Dendritic cell treated with granulocyte-macrophage colony-stimulating factor and Interleukin-4, amounts not matched to agents 40 ng/mL and 50 ng/mL, for 4 days (primary cell): ENCODE data around the gene DUSP16.
A peak's percentile ranks its signal among the peaks of the same experiment; 100 is the strongest.
"Not testable (repeated sequence)": the region's sequence is repeated elsewhere in the genome, so short reads cannot be mapped to it uniquely, and the experiment has no call there.

Experiments used
- H3K27ac Mint-ChIP-seq: one replicate; pipeline ENCODE4 v1.8.0; 2022; ENCODE audit warnings: mild to moderate bottlenecking, mixed read lengths
- H3K27me3 Mint-ChIP-seq: one replicate; pipeline ENCODE4 v1.8.0; 2022; ENCODE audit warnings: mild to moderate bottlenecking, mixed read lengths
- H3K36me3 Mint-ChIP-seq: one replicate; pipeline ENCODE4 v1.8.0; 2022; ENCODE audit warnings: low read depth, mixed read lengths
- H3K4me1 Mint-ChIP-seq: one replicate; pipeline ENCODE4 v1.8.0; 2022; ENCODE audit warnings: low read depth, mixed read lengths
- H3K4me3 Mint-ChIP-seq: one replicate; pipeline ENCODE4 v1.8.0; 2022; ENCODE audit warnings: mild to moderate bottlenecking, moderate library complexity, mixed read lengths
- H3K9me3 Mint-ChIP-seq: one replicate; pipeline ENCODE4 v1.8.0; 2022; ENCODE audit warnings: mixed read lengths
- intact Hi-C: fragments of 100-400 bp; cut with micrococcal nuclease; formaldehyde crosslinking; loops from one replicate; pipeline ENCODE4 v1.15.0; 2022

Gene DUSP16

DNA sequence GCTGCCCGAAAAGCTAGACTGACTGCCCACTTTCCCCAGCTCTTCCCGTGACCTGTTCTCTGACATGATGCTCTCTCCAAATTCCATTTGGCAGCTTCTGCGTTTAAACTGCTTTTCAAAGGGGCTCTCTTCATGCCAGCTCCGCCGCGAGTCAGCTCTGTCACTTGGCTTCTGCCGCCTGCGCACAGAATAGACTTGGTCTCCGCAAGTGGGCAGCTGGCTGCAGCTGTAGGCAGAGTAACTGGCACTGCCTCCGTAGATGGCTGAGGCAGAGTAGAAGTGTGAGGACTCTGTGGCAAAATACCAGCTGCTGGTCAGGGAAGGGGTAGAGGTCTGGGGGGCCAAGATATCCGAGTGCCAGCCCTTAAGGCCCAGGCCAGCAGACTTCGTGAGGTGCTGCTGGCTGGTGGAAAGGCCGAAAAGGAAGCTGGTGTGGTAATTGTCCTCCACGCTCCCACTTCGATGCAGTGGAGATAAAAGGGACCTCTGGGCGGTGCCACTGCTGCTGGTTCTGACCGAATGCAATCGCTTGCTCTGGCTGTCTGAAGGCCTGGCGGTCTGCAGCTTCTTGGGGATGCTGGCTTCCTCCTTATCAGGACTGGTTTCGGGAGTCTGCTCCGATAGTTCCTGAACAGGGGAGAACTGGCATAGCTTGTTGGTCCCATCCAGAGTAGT is 85.7 kb downstream of the DUSP16 start:
- H3K4me1 Mint-ChIP-seq, result peaks cover 23% of the 10 kb centered on the region
- intact Hi-C loops, result no loop called here
- no peak overlapping the region for H3K27ac Mint-ChIP-seq

DNA sequence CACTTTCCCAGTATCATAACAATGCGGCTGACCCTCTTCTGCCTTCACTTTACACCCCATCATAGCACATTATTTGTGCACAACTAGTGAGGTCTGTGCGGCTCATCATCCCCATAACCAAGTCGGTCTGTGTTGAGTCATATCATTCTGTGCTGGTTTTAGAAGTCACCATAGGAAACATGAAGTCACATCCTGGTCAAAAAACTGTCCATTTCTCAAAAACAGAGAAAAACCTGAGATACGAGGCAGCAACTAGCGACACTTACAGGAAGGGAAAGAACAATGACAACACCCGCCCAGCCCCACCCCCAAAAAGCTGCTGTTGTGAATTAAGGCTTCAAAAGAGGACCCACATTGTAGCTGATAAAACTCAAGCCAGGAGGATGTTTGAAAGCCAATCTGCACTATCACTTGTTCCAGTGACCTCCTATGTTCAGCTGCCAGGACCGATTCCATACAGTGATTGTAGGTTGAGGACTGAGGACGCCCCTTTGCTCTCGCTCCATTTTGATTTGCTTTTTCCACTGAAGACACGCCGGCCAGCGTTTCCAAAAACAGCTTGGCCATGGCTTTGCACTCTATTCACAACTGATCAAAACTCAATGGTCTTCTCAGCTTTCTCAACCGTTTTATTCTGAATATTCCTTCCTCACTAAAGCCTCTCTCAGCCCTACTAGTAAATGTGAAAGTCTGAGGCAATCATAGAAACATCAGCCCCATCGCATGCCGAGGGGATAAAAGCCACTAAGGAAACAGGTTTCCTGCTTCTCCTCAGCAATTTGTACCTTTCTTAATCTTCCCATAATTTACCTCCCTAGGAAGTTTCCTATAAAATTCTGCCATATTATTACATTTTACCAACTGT is 87.5 kb downstream of the DUSP16 start:
- intact Hi-C loops, result no loop called here
- H3K36me3 Mint-ChIP-seq, result peaks cover 92% of the 10 kb centered on the region

More for the DNA sequence above, 85.7 kb downstream of the DUSP16 start:
- H3K9me3 Mint-ChIP-seq, result no peaks in the 10 kb centered on the region
- H3K36me3 Mint-ChIP-seq, result peaks cover 89% of the 10 kb centered on the region
- H3K4me3 Mint-ChIP-seq, result no peak overlapping the region
- H3K27me3 Mint-ChIP-seq, result no peaks in the 10 kb centered on the region

DNA sequence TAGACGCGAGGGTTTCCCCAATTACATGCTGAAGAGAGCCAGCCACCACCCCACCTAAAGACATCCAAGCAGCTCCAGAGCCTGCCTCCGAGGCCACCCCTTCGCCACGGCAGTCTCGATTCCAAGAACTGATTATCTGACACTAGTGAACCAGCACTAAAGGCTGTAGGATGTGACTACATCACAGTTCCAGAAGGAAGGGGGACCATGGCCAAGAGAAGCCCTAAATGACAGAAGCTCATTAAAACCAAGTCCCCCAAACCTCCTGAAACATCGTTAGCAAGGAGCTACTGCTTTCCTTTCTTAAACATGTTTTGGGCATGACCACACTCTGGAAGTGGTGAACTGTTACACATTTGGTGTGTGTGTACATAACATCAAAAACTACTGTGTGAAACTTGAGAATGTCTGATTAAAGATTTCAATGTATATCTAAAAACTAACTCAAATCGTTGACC is 88.2 kb downstream of the DUSP16 start:
- H3K9me3 Mint-ChIP-seq, result no peaks in the 10 kb centered on the region
- no peak overlapping the region for H3K27ac Mint-ChIP-seq
- H3K4me1 Mint-ChIP-seq, result peaks cover 23% of the 10 kb centered on the region
- intact Hi-C loops, result no loop called here
- peaks cover 92% of the 10 kb centered on the region for H3K36me3 Mint-ChIP-seq
- H3K27me3 Mint-ChIP-seq, result no peaks in the 10 kb centered on the region
- H3K4me3 Mint-ChIP-seq, result no peak overlapping the region

More for the DNA sequence above, 87.5 kb downstream of the DUSP16 start:
- H3K27ac Mint-ChIP-seq, result no peak overlapping the region
- H3K9me3 Mint-ChIP-seq, result no peaks in the 10 kb centered on the region
- H3K4me1 Mint-ChIP-seq, result peaks cover 23% of the 10 kb centered on the region
- H3K27me3 Mint-ChIP-seq, result no peaks in the 10 kb centered on the region
- H3K4me3 Mint-ChIP-seq, result no peak overlapping the region

DNA sequence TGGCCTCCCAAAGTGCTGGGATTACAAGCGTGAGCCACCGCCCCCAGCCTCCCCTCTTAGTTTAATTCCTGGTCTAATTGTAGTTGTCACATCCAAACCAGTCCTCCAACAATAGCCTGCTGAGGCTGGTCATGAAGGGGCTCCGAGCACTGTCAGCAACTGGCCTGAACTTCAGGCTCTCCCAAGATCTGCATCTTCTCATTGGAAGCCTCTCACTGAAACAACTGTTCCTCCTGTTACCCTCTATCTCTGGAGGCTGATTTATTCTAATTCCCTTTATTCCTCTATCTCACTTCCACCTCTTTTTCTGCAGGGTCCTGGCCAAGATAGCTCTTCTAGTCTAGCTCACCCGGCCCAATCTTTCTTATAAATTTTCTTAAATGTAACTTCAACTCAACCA is 89.4 kb downstream of the DUSP16 start:
- Mint-ChIP-seq H3K27ac (peak overlapping the region; percentile 4), H3K9me3 (no peaks in the 10 kb centered on the region), H3K4me1 (peaks cover 27% of the 10 kb centered on the region), H3K4me3 (no peak overlapping the region), H3K27me3 (no peaks in the 10 kb centered on the region), H3K36me3 (peaks cover 83% of the 10 kb centered on the region)
- intact Hi-C loops, result no loop called here

DNA sequence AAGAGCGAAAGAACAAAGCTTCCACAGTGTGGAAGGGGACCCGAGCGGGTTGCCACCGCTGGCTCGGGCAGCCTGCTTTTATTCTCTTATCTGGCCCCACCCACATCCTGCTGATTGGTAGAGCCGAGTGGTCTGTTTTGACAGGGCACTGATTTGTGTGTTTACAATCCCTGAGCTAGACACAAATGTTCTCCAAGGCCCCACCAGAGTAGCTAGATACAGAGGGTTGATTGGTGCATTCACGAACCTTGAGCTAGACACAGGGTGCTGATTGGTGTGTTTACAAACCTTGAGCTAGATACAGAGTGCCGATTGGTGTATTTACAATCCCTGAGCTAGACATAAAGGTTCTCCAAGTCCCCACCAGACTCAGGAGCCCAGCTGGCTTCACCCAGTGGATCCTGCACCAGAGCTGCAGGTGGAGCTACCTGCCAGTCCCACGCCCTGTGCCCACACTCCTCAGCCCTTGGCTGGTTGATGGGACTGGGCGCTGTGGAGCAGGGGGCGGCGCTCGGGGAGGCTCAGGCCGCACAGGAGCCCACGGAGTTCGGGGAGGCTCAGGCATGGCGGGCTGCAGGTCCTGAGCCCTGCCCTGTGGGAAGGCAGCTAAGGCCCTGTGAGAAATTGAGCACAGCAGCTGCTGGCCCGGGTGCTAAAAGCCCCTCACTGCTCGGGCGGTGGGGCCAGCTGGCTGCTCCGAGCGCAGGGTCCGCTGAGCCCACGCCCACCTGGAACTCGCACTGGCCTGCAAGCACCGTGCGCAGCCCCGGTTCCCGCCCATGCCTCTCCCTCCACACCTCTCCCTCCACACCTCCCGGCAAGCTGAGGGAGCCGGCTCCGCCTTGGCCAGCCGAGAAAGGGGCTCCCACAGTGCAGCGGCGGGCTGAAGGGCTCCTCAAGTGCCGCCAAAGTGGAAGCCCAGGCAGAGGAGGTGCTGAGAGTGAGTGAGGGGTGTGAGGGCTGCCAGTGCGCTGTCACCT is 90.4 kb downstream of the DUSP16 start:
- H3K9me3 Mint-ChIP-seq, intact Hi-C loops, H3K4me3 Mint-ChIP-seq, H3K27me3 Mint-ChIP-seq: not testable (repeated sequence)
- peaks cover 37% of the 10 kb centered on the region for H3K4me1 Mint-ChIP-seq
- H3K36me3 Mint-ChIP-seq, result peaks cover 79% of the 10 kb centered on the region
- peak overlapping the region; percentile 4 for H3K27ac Mint-ChIP-seq

DNA sequence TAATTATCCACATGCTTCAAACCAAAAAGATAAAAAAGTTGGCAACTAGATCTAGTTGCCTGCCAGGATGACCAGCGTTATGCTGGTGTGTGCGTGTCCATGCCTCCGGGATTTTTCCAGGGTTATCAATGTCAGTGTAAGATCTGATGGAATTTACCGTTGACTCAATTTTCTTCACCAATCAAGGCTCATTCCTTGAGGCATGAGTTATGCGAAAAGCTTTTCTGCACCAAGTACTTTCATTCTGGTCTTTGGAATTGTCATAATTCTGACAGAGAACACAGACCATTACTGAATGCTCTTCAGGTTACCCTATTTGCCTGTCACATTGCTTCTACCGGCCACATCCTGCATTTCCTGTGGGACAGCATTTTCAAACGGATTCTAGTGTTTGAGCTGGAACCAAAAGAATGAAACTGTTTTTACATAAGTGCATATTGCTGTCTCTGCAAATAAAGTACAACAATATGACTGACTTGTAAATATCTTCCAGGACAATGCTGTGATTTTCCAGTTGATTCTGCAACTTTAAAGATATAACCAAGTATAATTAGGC is 91.8 kb downstream of the DUSP16 start:
- intact Hi-C loops, result no loop called here
- no peaks in the 10 kb centered on the region for H3K27me3 Mint-ChIP-seq
- H3K4me1 Mint-ChIP-seq, result peaks cover 47% of the 10 kb centered on the region
- peaks cover 74% of the 10 kb centered on the region for H3K36me3 Mint-ChIP-seq
- H3K27ac Mint-ChIP-seq, result no peak overlapping the region
- H3K4me3 Mint-ChIP-seq, result no peak overlapping the region
- no peaks in the 10 kb centered on the region for H3K9me3 Mint-ChIP-seq

DNA sequence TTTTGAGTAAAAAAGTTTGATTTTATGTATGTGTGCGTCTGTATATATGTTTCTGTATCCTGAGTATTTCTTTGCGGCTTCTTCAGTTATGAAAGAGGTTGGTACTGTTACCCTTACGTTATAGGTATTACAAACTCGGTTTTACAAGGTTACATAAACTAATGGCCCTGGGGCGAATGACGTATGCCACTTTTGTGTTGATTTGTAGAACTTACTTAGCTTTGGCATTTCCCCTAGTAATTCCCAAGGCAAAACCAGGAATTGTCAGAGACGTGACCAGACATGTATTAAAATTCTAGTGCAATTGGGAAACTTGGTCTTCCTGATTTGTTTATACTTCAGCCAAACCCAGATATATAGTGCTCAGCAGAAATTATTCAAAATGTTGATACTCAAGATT is 93.3 kb downstream of the DUSP16 start:
- intact Hi-C loops, result no loop called here
- peaks cover 39% of the 10 kb centered on the region for H3K4me1 Mint-ChIP-seq
- no peaks in the 10 kb centered on the region for H3K9me3 Mint-ChIP-seq
- no peak overlapping the region for H3K4me3 Mint-ChIP-seq
- H3K36me3 Mint-ChIP-seq, result peaks cover 71% of the 10 kb centered on the region
- no peak overlapping the region for H3K27ac Mint-ChIP-seq
- H3K27me3 Mint-ChIP-seq, result no peaks in the 10 kb centered on the region

DNA sequence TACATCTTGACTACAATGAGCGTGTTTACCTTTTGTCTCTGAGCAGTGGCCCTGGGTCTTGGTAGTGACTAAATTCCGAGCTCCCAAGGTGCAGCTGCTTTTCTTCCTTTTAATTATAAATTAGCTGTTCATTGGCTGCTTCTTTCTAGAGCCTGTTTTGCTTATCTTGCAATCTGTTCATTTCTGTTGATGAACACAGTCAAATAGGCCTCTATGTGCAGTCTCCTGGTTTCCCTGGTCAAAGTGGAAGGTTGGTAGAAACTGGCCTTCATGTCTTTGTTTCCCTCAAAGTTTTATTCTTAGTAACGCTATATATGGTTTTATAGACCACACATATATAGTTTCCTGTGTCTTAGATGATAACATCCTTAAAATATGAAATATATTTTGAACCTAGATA is 94.1 kb downstream of the DUSP16 start:
- Mint-ChIP-seq H3K36me3 (peaks cover 74% of the 10 kb centered on the region), H3K9me3 (no peaks in the 10 kb centered on the region), H3K4me1 (peaks cover 34% of the 10 kb centered on the region), H3K27ac (peak overlapping the region; percentile 54), H3K27me3 (no peaks in the 10 kb centered on the region), H3K4me3 (no peak overlapping the region)
- intact Hi-C loops, result no loop called here

DNA sequence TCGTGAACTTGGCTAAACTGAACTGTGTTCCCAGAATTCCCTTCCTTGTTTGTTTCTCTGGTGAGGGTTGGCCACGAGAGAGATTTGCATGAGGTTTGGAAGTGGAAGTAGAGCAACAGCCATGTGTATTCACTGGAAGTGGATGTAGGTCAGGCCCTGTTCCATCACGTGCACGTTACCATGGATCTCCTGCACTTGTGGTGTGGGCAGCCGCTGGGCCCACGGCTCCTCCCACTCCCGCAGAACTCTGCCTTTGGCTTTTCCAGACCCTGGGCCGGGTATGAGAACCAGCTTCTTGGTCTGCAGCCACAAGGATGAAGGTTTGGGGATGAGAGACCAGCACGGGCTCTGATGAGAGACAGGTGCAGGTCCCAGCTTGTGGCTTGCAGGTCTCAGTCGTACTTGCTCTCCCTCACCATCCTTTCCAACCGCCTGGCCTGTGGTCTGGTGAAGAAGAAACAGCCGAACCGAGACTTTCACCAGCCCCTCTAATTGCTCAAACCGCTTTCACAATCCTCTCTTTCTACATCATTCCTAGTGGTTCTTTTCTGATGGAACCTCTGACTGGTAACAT is 94.9 kb downstream of the DUSP16 start:
- H3K4me3 Mint-ChIP-seq, result peak overlapping the region; percentile 37
- H3K27me3 Mint-ChIP-seq, result no peaks in the 10 kb centered on the region
- H3K4me1 Mint-ChIP-seq, result peaks cover 28% of the 10 kb centered on the region
- peaks cover 68% of the 10 kb centered on the region for H3K36me3 Mint-ChIP-seq
- peak overlapping the region; percentile 54 for H3K27ac Mint-ChIP-seq
- no peaks in the 10 kb centered on the region for H3K9me3 Mint-ChIP-seq
- intact Hi-C loops, result no loop called here

DNA sequence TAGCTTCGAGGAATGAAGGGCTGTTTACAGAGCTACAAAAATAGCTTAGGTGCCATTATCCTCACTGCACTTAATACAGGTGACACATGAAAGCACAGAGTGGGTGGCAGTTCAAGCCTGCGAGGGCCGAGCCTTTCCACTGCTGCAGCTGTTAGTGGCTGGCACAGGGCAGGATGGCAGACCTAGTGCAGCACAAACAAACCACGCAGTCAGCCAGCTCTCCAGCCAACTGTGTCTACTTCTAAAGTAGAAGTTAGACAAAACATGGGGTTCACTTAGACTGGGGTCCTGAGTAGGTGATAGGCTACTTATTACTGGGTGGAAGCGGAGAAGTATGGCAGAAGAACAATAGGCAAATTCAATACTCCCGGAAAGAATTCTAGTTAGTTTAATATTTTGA is 95.4 kb downstream of the DUSP16 start:
- Mint-ChIP-seq H3K36me3 (peaks cover 63% of the 10 kb centered on the region), H3K9me3 (no peaks in the 10 kb centered on the region), H3K4me1 (peaks cover 29% of the 10 kb centered on the region), H3K27ac (peak overlapping the region; percentile 54), H3K27me3 (no peaks in the 10 kb centered on the region), H3K4me3 (peak overlapping the region; percentile 37)
- intact Hi-C loops, result no loop called here

DNA sequence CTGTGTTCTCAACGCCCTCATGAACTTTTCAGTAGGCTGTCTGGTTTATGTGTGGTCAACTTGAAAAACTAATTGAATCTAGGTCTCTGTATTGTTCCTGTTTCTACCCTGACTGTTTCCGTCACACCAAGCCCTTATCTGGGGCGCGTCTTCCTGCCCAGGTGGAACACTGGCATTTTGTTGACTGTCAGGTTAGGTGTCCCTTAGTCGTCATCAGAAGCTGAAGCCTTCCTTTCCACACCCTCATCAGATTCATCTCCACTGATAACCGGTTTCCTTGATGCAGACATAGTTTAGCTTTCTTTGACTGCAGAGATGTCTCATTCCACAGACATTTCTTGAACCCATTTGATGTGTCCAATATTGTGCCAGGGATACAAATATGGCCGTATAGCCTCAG is 96.5 kb downstream of the DUSP16 start:
- no peaks in the 10 kb centered on the region for H3K27me3 Mint-ChIP-seq
- H3K4me3 Mint-ChIP-seq, result no peak overlapping the region
- H3K27ac Mint-ChIP-seq, result no peak overlapping the region
- peaks cover 40% of the 10 kb centered on the region for H3K4me1 Mint-ChIP-seq
- intact Hi-C loops, result no loop called here
- peaks cover 53% of the 10 kb centered on the region for H3K36me3 Mint-ChIP-seq
- H3K9me3 Mint-ChIP-seq, result no peaks in the 10 kb centered on the region

DNA sequence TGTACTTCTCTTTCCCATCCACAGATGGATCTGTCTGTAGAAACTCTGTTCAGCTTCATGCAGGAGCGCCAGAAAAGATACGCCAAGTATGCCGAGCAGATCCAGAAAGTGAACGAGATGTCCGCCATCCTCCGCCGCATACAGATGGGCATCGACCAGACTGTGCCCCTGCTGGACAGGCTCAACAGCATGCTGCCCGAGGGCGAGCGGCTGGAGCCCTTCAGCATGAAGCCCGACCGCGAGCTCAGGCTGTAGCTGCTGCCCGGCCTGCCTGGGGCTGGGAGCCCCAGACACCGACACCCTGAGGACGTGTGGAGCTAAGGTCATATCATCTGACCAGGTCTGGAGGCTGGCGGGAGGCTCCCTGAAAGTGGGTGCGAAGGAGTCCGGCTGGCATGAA is 97.1 kb downstream of the DUSP16 start:
- peaks cover 49% of the 10 kb centered on the region for H3K36me3 Mint-ChIP-seq

DNA sequence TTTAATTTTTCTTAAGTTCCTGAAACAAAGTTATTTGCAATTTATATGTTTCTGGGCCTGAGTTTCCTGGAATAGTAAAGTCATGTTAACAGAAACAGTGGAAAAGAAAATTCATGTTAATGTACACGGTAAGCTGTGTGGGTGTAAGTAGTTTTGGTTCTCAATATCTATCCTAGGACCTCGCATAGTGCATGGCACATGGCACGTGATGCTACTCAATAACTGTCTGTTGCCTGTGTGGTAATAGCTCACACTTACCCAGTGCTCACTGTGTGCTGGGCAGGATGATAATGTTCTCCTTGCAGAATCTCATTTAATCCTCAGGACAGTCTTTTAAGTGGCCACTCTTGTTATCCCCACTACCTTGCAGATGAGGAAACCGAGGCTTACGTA is 100.7 kb downstream of the DUSP16 start:
- Mint-ChIP-seq H3K27ac (peak overlapping the region; percentile 79), H3K9me3 (no peaks in the 10 kb centered on the region), H3K4me1 (peaks cover 39% of the 10 kb centered on the region), H3K36me3 (peaks cover 29% of the 10 kb centered on the region), H3K4me3 (no peak overlapping the region), H3K27me3 (no peaks in the 10 kb centered on the region)
- intact Hi-C loops, result no loop called here

More for the DNA sequence above, 97.1 kb downstream of the DUSP16 start:
- Mint-ChIP-seq H3K9me3 (no peaks in the 10 kb centered on the region), H3K4me1 (peaks cover 42% of the 10 kb centered on the region), H3K4me3 (no peak overlapping the region), H3K27me3 (no peaks in the 10 kb centered on the region), H3K27ac (peak overlapping the region; percentile 51)
- intact Hi-C loops, result no loop called here
